Measurements from ENCODE around the gene TUBGCP2. TPM values are rescaled to one million over a fixed set of nuclear protein-coding genes. Genes with fewer than 3 reads are reported as not detected.
A peak's percentile ranks its signal among the peaks of the same experiment; 100 is the strongest.

Gene TUBGCP2
- total and polyA plus RNA-seq, 2 of the 13 experiments (the other 11 are each of a cell fraction or from before 2014, with no cell fraction given): 21.3 to 34.5 TPM

DNA sequence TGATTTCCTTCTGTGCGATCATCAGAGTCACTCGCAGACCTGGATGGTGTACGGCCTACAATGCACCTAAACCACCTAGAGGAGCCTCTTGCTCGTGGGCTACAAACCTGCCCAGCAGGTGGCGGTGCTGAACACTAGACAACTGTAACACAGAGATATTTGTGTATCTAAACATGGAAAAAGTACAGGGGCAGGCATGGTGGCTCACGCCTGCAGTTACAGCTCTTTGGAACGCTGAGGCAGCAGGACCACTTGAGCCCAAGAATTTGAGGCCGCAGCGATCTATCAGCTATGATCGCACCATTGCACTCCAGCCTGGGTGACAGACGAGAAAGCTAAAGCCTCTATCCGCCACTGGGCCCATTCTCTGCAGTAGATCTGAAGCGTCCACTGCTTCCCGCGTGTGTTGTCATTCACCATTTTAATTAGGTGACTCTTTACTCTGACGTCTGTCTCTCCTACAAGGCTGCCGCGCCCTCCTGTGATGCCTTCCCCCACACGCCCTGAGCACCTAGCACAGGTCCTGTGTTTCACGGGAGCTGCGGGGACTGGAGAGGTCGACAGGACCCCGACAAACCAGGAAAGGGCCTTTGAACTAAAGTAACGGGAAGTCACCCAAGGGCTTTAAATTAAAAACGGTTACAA, 774 bp downstream of the TUBGCP2 start (continued):
- TF ChIP-seq CBX5 (CRISPR knock-in tag; IDR thresholded peaks at IDR 0.05; ENCODE audit: borderline replicate concordance) (no peak), TBL1XR1 (IDR thresholded peaks at IDR 0.05; ENCODE audit: borderline replicate concordance, low read length, partially characterized antibody) (no peak), PAX8 (CRISPR knock-in tag; IDR thresholded peaks at IDR 0.05; ENCODE audit: borderline replicate concordance) (no peak), CHCHD3 (CRISPR knock-in tag; IDR thresholded peaks at IDR 0.05) (no peak), CEBPG (CRISPR knock-in tag; IDR thresholded peaks at IDR 0.05) (no peak), PHF8 (CRISPR knock-in tag; IDR thresholded peaks at IDR 0.05) (no peak; the same call in 1 of the 2 replicates), TFDP2 (CRISPR knock-in tag; IDR thresholded peaks at IDR 0.05) (no peak), ARNTL (CRISPR knock-in tag; IDR thresholded peaks at IDR 0.05) (no peak), ZSCAN22 (CRISPR knock-in tag; IDR thresholded peaks at IDR 0.05) (no peak), SATB2 (CRISPR knock-in tag; IDR thresholded peaks at IDR 0.05) (0 out of 2 replicates have a peak, but pooled peaks have one; percentile 26), THAP11 (CRISPR knock-in tag; IDR thresholded peaks at IDR 0.05) (peak; percentile 59; the same call in 1 of the 2 replicates), ZSCAN29 (CRISPR knock-in tag; conservative IDR thresholded peaks at IDR 0.05) (no peak), HNF4A (CRISPR knock-in tag; IDR thresholded peaks at IDR 0.05) (no peak), SMARCC2 (IDR thresholded peaks at IDR 0.05) (no peak), CBX2 (IDR thresholded peaks at IDR 0.05; ENCODE audit: low read depth, low read length) (no peak), CBX2 (CRISPR knock-in tag; IDR thresholded peaks at IDR 0.05; ENCODE audit: low read depth) (no peak), NCOA2 (CRISPR knock-in tag; IDR thresholded peaks at IDR 0.05) (no peak)
- TF ChIP-seq, protein P1, sequence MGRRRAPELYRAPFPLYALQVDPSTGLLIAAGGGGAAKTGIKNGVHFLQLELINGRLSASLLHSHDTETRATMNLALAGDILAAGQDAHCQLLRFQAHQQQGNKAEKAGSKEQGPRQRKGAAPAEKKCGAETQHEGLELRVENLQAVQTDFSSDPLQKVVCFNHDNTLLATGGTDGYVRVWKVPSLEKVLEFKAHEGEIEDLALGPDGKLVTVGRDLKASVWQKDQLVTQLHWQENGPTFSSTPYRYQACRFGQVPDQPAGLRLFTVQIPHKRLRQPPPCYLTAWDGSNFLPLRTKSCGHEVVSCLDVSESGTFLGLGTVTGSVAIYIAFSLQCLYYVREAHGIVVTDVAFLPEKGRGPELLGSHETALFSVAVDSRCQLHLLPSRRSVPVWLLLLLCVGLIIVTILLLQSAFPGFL (CRISPR knock-in tag; IDR thresholded peaks at IDR 0.05): no peak
- TF ChIP-seq, protein P2, sequence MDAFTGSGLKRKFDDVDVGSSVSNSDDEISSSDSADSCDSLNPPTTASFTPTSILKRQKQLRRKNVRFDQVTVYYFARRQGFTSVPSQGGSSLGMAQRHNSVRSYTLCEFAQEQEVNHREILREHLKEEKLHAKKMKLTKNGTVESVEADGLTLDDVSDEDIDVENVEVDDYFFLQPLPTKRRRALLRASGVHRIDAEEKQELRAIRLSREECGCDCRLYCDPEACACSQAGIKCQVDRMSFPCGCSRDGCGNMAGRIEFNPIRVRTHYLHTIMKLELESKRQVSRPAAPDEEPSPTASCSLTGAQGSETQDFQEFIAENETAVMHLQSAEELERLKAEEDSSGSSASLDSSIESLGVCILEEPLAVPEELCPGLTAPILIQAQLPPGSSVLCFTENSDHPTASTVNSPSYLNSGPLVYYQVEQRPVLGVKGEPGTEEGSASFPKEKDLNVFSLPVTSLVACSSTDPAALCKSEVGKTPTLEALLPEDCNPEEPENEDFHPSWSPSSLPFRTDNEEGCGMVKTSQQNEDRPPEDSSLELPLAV (CRISPR knock-in tag; conservative IDR thresholded peaks at IDR 0.05; ENCODE audit: low read depth): no peak
- TF ChIP-seq, protein P3, sequence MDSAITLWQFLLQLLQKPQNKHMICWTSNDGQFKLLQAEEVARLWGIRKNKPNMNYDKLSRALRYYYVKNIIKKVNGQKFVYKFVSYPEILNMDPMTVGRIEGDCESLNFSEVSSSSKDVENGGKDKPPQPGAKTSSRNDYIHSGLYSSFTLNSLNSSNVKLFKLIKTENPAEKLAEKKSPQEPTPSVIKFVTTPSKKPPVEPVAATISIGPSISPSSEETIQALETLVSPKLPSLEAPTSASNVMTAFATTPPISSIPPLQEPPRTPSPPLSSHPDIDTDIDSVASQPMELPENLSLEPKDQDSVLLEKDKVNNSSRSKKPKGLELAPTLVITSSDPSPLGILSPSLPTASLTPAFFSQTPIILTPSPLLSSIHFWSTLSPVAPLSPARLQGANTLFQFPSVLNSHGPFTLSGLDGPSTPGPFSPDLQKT (CRISPR knock-in tag; IDR thresholded peaks at IDR 0.05; ENCODE audit: borderline replicate concordance): no peak
- TF ChIP-seq, protein P4, sequence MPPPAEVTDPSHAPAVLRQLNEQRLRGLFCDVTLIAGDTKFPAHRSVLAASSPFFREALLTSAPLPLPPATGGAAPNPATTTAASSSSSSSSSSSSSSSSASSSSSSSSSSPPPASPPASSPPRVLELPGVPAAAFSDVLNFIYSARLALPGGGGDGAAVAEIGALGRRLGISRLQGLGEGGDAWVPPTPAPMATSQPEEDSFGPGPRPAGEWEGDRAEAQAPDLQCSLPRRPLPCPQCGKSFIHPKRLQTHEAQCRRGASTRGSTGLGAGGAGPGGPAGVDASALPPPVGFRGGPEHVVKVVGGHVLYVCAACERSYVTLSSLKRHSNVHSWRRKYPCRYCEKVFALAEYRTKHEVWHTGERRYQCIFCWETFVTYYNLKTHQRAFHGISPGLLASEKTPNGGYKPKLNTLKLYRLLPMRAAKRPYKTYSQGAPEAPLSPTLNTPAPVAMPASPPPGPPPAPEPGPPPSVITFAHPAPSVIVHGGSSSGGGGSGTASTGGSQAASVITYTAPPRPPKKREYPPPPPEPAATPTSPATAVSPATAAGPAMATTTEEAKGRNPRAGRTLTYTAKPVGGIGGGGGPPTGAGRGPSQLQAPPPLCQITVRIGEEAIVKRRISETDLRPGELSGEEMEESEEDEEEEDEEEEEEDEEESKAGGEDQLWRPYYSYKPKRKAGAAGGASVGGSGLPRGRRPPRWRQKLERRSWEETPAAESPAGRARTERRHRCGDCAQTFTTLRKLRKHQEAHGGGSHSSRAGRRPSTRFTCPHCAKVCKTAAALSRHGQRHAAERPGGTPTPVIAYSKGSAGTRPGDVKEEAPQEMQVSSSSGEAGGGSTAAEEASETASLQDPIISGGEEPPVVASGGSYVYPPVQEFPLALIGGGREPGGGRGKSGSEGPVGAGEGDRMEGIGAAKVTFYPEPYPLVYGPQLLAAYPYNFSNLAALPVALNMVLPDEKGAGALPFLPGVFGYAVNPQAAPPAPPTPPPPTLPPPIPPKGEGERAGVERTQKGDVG (CRISPR knock-in tag; IDR thresholded peaks at IDR 0.05; ENCODE audit: borderline replicate concordance): no peak
